ENCODE data around the gene DNAH2.

Gene DNAH2

DNA sequence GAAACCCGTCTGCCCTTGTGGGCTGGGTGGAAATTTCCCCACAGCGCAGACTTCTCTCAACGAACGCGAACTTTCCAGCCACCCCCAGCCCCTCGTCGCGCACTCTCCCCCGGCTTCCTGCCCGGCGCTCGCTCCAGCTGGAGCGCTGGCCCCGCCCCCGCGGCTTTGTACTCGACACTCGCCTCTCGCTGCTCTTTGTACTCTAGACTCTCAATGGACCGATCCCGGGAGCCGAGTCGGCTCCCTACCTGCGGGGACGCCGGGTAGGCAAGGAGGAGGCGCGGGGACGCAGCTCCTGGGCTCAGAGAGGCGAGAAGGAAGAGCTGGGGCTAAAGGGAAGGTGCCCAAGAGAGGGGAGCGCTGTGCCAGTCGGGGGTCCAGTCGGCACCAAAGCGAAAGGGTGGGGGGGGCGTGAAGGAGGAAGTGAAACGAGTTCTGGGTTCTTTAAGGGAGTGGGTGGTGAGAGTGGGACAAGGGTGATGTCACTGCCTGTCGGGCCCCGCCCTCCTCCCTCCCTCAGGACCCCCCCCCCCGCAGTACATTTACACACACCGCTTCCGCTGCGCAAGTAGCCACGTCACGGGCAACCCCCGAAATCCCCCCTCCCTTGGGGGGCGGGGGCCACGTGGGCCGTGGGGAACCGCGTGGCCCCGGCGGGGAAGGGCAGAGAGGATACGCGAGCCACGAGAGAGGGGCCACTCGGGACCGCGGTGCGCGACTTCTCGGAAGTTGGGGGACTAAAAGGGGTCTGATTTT, 126.2 kb downstream of the DNAH2 start:
- DNase-seq (ENCODE audit: extremely low spot score), result peak; percentile 66
- ChIA-PET POLR2A (interaction anchor here (0.9 to 3.4 kb wide), 4 partner anchors 10 to 95 kb away, joined by 3 to 18 read pairs (median 6); partner anchors contain the start of genes KDM6B and NAA38), CTCF (interaction anchor here (0.9 kb wide), 1 partner anchor 100 kb away, joined by 5 read pairs; no protein-coding TSS in a partner anchor)

DNA sequence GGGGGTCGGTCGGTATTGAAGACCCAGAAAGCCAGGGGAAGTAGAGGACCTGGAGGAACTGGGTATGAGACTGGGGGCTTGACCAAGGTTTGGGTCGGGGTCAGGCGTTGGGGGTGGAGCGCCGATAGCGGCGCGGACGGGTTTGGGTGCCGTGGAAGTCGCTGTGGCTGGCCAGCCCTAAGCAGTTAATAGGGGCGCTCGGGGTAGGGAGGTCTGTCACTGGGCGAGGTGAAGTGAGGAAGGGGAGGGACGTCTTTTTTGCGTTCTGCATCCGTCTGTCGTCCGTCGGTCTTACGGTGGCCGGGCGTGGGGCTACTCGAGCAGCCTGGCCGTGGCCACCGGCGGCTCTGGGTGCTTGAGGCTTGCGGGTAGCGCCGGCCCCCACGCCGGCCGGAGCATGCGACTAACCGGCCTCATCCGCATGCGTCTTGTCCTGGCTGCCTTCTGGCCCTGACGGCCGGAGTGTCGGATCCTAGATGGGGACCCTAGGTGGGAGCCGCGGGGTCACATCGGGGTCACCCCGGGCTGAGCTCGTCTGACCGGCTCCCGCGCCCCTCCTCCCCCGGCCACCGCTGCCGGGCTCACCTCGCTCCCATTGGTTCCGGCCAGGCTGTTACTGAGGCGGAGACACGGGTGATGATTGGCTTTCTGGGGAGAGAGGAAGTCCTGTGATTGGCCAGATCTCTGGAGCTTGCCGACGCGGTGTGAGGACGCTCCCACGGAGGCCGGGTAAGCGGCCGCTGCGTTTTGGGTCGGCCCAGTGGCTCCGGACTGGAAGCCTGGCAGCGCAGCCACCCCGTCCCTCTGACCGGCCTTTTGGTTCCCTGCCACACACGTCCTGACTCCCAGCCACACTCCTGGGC, 127.0 kb downstream of the DNAH2 start:
- ChIA-PET POLR2A (interaction anchor here (0.7 to 1.4 kb wide), 7 partner anchors 9 to 128 kb away, joined by 3 to 14 read pairs (median 5); partner anchors contain the start of genes CNTROB, KDM6B, NAA38 and TMEM88), CTCF (interaction anchor here (1.1 to 1.4 kb wide), 3 partner anchors 11 to 101 kb away, joined by 3 to 4 read pairs (median 3); partner anchors contain the start of gene KDM6B)
- TF ChIP-seq TARDBP (IDR thresholded peaks at IDR 0.05) (peak; percentile 22; the same call in 1 of the 2 replicates), ZNF384 (IDR thresholded peaks at IDR 0.05) (no peak), L3MBTL2 (conservative IDR thresholded peaks at IDR 0.05) (0 out of 2 replicates have a peak, but pooled peaks have one; percentile 30)
- peak; percentile 84 for DNase-seq (ENCODE audit: extremely low spot score)

More for the DNA sequence above, 126.2 kb downstream of the DNAH2 start:
- TF ChIP-seq TARDBP (IDR thresholded peaks at IDR 0.05) (peak; percentile 94; the same call in 1 of the 2 replicates), FOXM1 (IDR thresholded peaks at IDR 0.05; ENCODE audit: borderline replicate concordance) (peak; percentile 39; the same call in 1 of the 2 replicates), ZNF384 (IDR thresholded peaks at IDR 0.05) (no peak)
- TF ChIP-seq, protein P1, sequence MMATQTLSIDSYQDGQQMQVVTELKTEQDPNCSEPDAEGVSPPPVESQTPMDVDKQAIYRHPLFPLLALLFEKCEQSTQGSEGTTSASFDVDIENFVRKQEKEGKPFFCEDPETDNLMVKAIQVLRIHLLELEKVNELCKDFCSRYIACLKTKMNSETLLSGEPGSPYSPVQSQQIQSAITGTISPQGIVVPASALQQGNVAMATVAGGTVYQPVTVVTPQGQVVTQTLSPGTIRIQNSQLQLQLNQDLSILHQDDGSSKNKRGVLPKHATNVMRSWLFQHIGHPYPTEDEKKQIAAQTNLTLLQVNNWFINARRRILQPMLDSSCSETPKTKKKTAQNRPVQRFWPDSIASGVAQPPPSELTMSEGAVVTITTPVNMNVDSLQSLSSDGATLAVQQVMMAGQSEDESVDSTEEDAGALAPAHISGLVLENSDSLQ (IDR thresholded peaks at IDR 0.05), result no peak

DNA sequence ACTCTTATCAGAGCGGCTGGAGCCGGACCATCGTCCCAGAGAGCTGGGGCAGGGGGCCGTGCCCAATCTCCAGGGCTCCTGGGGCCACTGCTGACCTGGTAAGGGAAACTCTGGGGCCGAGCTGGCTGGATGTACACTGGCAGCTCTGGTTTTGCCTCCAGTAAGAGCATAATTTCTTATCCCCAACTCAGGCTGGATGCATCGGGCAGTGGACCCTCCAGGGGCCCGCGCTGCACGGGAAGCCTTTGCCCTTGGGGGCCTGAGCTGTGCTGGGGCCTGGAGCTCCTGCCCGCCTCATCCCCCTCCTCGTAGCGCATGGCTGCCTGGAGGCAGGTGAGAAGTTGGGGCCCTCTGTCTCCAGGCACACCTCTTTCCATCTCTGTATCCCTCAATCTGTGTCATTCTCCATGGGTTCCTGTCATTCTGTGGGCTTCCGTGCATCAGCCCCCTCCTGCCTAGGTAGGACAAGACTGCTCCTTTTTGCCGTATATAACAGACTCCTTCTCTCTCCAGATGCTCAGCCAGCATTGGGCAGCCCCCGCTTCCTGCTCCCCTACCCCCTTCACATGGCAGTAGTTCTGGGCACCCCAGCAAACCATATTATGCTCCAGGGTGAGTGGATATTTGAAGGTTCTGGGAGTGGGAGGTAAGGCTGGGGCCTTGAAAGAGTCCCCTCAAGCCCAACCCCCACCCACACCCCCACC, 128.0 kb downstream of the DNAH2 start:
- POLR2A ChIA-PET, result interaction anchor here (0.9 to 1.4 kb wide), 5 partner anchors 10 to 129 kb away, joined by 3 to 14 read pairs (median 5); partner anchors contain the start of genes CNTROB, KDM6B, NAA38 and TRAPPC1
- CTCF ChIA-PET, result interaction anchor here (1.1 to 1.4 kb wide), 3 partner anchors 12 to 102 kb away, joined by 3 to 4 read pairs (median 3); partner anchors contain the start of gene KDM6B
- TF ChIP-seq ARNT (IDR thresholded peaks at IDR 0.05) (no peak), FOXK2 (IDR thresholded peaks at IDR 0.05) (no peak), L3MBTL2 (conservative IDR thresholded peaks at IDR 0.05) (no peak), LEF1 (IDR thresholded peaks at IDR 0.05; ENCODE audit: borderline replicate concordance) (no peak), ZNF384 (IDR thresholded peaks at IDR 0.05) (no peak), NFRKB (IDR thresholded peaks at IDR 0.05) (no peak), ELF4 (IDR thresholded peaks at IDR 0.05) (no peak), BHLHE40 (IDR thresholded peaks at IDR 0.05; ENCODE audit: borderline replicate concordance) (no peak), CTBP1 (IDR thresholded peaks at IDR 0.05; ENCODE audit: borderline replicate concordance) (no peak), SUZ12 (IDR thresholded peaks at IDR 0.05) (no peak), FOXA1 (IDR thresholded peaks at IDR 0.05) (no peak)
- TF ChIP-seq, protein P1 (IDR thresholded peaks at IDR 0.05), result no peak
- no peak for DNase-seq (ENCODE audit: extremely low spot score)

DNA sequence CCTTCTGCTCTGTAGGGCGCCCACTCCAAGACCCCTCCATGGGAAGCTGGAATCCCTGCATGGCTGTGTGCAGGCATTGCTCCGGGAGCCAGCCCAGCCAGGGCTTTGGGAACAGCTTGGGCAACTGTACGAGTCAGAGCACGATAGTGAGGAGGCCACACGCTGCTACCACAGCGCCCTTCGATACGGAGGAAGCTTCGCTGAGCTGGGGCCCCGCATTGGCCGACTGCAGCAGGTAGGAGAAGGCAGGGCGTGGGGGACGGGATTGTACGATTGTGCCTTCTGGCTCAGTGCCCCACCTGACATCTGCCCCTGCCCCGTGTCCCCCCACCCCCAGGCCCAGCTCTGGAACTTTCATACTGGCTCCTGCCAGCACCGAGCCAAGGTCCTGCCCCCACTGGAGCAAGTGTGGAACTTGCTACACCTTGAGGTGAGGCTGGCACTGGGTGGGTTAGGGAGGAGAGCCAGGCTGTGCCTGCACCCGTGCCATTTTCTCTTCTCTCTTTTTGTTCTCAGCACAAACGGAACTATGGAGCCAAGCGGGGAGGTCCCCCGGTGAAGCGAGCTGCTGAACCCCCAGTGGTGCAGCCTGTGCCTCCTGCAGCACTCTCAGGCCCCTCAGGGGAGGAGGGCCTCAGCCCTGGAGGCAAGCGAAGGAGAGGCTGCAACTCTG, 128.7 kb downstream of the DNAH2 start:
- ChIA-PET CTCF (interaction anchor here (1.4 kb wide), 1 partner anchor 103 kb away, joined by 3 read pairs; no protein-coding TSS in a partner anchor), POLR2A (no interaction called here)
- no peak for DNase-seq (ENCODE audit: extremely low spot score)
- TF ChIP-seq SUZ12 (IDR thresholded peaks at IDR 0.05), result no peak
- no peak for TF ChIP-seq CTBP1 (IDR thresholded peaks at IDR 0.05; ENCODE audit: borderline replicate concordance)
- no peak for TF ChIP-seq NFRKB (IDR thresholded peaks at IDR 0.05)
- TF ChIP-seq HDGF (IDR thresholded peaks at IDR 0.05; ENCODE audit: borderline replicate concordance), result no peak
- TF ChIP-seq LEF1 (IDR thresholded peaks at IDR 0.05; ENCODE audit: borderline replicate concordance), result no peak
- no peak for TF ChIP-seq ZNF384 (IDR thresholded peaks at IDR 0.05)
- TF ChIP-seq SP1 (IDR thresholded peaks at IDR 0.05), result no peak
- TF ChIP-seq ELF4 (IDR thresholded peaks at IDR 0.05), result no peak
- TF ChIP-seq BHLHE40 (IDR thresholded peaks at IDR 0.05; ENCODE audit: borderline replicate concordance), result no peak
- TF ChIP-seq FOXM1 (IDR thresholded peaks at IDR 0.05; ENCODE audit: borderline replicate concordance), result no peak
- no peak for TF ChIP-seq ARNT (IDR thresholded peaks at IDR 0.05)
- TF ChIP-seq FOXK2 (IDR thresholded peaks at IDR 0.05), result no peak

DNA sequence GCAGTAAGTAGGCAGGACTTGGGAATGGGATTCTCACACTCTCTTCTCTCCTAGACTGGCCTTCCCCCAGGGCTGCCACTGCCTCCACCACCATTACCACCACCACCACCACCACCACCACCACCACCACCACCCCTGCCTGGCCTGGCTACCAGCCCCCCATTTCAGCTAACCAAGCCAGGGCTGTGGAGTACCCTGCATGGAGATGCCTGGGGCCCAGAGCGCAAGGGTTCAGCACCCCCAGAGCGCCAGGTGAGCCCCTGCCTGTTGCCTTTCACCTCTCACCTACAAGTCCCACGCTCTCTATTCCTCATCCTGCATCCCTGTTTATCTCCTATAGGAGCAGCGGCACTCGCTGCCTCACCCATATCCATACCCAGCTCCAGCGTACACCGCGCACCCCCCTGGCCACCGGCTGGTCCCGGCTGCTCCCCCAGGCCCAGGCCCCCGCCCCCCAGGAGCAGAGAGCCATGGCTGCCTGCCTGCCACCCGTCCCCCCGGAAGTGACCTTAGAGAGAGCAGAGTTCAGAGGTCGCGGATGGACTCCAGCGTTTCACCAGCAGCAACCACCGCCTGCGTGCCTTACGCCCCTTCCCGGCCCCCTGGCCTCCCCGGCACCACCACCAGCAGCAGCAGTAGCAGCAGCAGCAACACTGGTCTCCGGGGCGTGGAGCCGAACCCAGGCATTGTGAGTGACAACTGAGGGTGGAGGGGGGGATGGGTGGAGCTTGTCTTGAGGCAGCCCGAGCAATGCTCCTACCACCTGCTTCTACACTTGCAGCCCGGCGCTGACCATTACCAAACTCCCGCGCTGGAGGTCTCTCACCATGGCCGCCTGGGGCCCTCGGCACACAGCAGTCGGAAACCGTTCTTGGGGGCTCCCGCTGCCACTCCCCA, 129.5 kb downstream of the DNAH2 start:
- CTCF ChIA-PET, result no interaction called here
- TF ChIP-seq LEF1 (IDR thresholded peaks at IDR 0.05; ENCODE audit: borderline replicate concordance), result no peak
- no peak for TF ChIP-seq ZNF384 (IDR thresholded peaks at IDR 0.05)
- TF ChIP-seq HDGF (IDR thresholded peaks at IDR 0.05; ENCODE audit: borderline replicate concordance), result no peak
- no peak for TF ChIP-seq FOXK2 (IDR thresholded peaks at IDR 0.05)
- no peak for TF ChIP-seq FOXM1 (IDR thresholded peaks at IDR 0.05; ENCODE audit: borderline replicate concordance)
- TF ChIP-seq, protein P1 (IDR thresholded peaks at IDR 0.05), result no peak
- no peak for TF ChIP-seq TARDBP (IDR thresholded peaks at IDR 0.05)
- no peak for TF ChIP-seq FOXA1 (IDR thresholded peaks at IDR 0.05)
- TF ChIP-seq NFRKB (IDR thresholded peaks at IDR 0.05), result no peak
- TF ChIP-seq SUZ12 (IDR thresholded peaks at IDR 0.05), result no peak
- no peak for TF ChIP-seq ELF4 (IDR thresholded peaks at IDR 0.05)
- no peak for TF ChIP-seq L3MBTL2 (conservative IDR thresholded peaks at IDR 0.05)
- no peak for TF ChIP-seq CTBP1 (IDR thresholded peaks at IDR 0.05; ENCODE audit: borderline replicate concordance)
- no peak for TF ChIP-seq ARNT (IDR thresholded peaks at IDR 0.05)
- TF ChIP-seq SP1 (IDR thresholded peaks at IDR 0.05), result no peak
- no peak for TF ChIP-seq BHLHE40 (IDR thresholded peaks at IDR 0.05; ENCODE audit: borderline replicate concordance)
- DNase-seq (ENCODE audit: extremely low spot score), result no peak
- POLR2A ChIA-PET, result no interaction called here

Measured in HEK293T (cell line).